GM21360 (cell line): ENCODE data around the gene TMEM145.

Source experiments
- ATAC-seq: cut with Tn5 transposase; IDR thresholded peaks from one replicate; pipeline ENCODE4 v1.9.1; 2021; ENCODE audit warnings: mild to moderate bottlenecking, moderate library complexity; ENCODE audit not compliant: unreplicated experiment

The TMEM145 gene

GRCh38 chr19:42277821-42278451, 35.2 kb upstream of the TMEM145 start:
- ATAC-seq: no peak

- ATAC-seq: no peak
These were observed 34.5 kb upstream of the TMEM145 start for GRCh38 chr19:42278452-42279154.

GRCh38 chr19:42279155-42279901, 33.8 kb upstream of the TMEM145 start:
- ATAC-seq: no peak

- peak; percentile 20 for ATAC-seq
These were observed 33.0 kb upstream of the TMEM145 start for GRCh38 chr19:42279902-42280814.

- no peak for ATAC-seq
These were observed 32.3 kb upstream of the TMEM145 start for GRCh38 chr19:42280815-42281145.

GRCh38 chr19:42281146-42281826, 31.8 kb upstream of the TMEM145 start:
- no peak for ATAC-seq

GRCh38 chr19:42281827-42282762, 31.0 kb upstream of the TMEM145 start:
- ATAC-seq: no peak

GRCh38 chr19:42282819-42283187, 30.3 kb upstream of the TMEM145 start:
- ATAC-seq: no peak

- ATAC-seq: peak; percentile 37
These were observed 29.7 kb upstream of the TMEM145 start for GRCh38 chr19:42283188-42284065.

GRCh38 chr19:42284066-42284501, 29.0 kb upstream of the TMEM145 start:
- peak; percentile 17 for ATAC-seq

- ATAC-seq: peak; percentile 0
These were observed 28.3 kb upstream of the TMEM145 start for GRCh38 chr19:42284591-42285341.

- ATAC-seq: no peak
These were observed 27.6 kb upstream of the TMEM145 start for GRCh38 chr19:42285541-42285941.

- no peak for ATAC-seq
These were observed 27.1 kb upstream of the TMEM145 start for GRCh38 chr19:42285988-42286348.

GRCh38 chr19:42286349-42287016, 26.6 kb upstream of the TMEM145 start:
- ATAC-seq: no peak

GRCh38 chr19:42287017-42287826, 25.9 kb upstream of the TMEM145 start:
- ATAC-seq: no peak

- ATAC-seq: no peak
These were observed 25.3 kb upstream of the TMEM145 start for GRCh38 chr19:42287827-42288107.

GRCh38 chr19:42288387-42288786, 24.7 kb upstream of the TMEM145 start:
- ATAC-seq: no peak
